Stimulated activated CD8-positive, alpha-beta memory T cell treated with anti-CD3 and anti-CD28 coated beads, Interleukin-7, amount 100 ng/mL, for 24 hours (primary cell): ENCODE measurements around the gene CD99.
"Not testable (repeated sequence)": the region's sequence is repeated elsewhere in the genome, so short reads cannot be mapped to it uniquely, and the experiment has no call there.

Source experiments
- DNase-seq: peaks from one replicate; pipeline ENCODE4 v3.0.0-alpha.2; 2020; ENCODE audit warnings: low read depth

The CD99 gene

GRCh38 chrX:2774057-2774456 is 83.0 kb downstream of the CD99 start:
- DNase-seq = no peak

- DNase-seq = no peak
Measured at GRCh38 chrX:2774776-2775175, 83.7 kb downstream of the CD99 start.

GRCh38 chrX:2780472-2781225 is 89.6 kb downstream of the CD99 start:
- DNase-seq = not testable (repeated sequence)

- no peak for DNase-seq
Measured at GRCh38 chrX:2781226-2781571, 90.1 kb downstream of the CD99 start.

GRCh38 chrX:2781698-2782097 is 90.6 kb downstream of the CD99 start:
- DNase-seq = no peak

- no peak for DNase-seq
Measured at GRCh38 chrX:2782171-2782570, 91.1 kb downstream of the CD99 start.

GRCh38 chrX:2782778-2783177 is 91.7 kb downstream of the CD99 start:
- no peak for DNase-seq

- no peak for DNase-seq
Measured at GRCh38 chrX:2784026-2784425, 92.9 kb downstream of the CD99 start.

GRCh38 chrX:2785538-2785937 is 94.4 kb downstream of the CD99 start:
- DNase-seq = no peak

- DNase-seq = no peak
Measured at GRCh38 chrX:2788980-2789379, 97.9 kb downstream of the CD99 start.

GRCh38 chrX:2789569-2789968 is 98.5 kb downstream of the CD99 start:
- DNase-seq = no peak
